Lower lobe of right lung (tissue), 2 donors: ENCODE results near the gene CDH2. TPM values are rescaled to one million over a fixed set of nuclear protein-coding genes. Genes with fewer than 3 reads are reported as not detected.

Source experiments
- ATAC-seq, 2 donors: fragments of 200-7000 bp; cut with Tn5 transposase; one replicate each; pipeline ENCODE4 v1.9.1; 2020 to 2022; ENCODE audit warnings: mild to moderate bottlenecking in 2 of 2, moderate library complexity in 2 of 2
- DNase-seq: peaks from one replicate; pipeline ENCODE4 v3.0.0-alpha.2; 2020
- H3K27ac ChIP-seq: fragments of 200-600 bp; one replicate; pipeline ENCODE4 v1.8.0; 2022
- H3K27me3 ChIP-seq: fragments of 200-600 bp; one replicate; pipeline ENCODE4 v1.8.0; 2022; ENCODE audit warnings: low read depth
- H3K36me3 ChIP-seq: fragments of 200-600 bp; one replicate; pipeline ENCODE4 v1.8.0; 2022; ENCODE audit warnings: mild to moderate bottlenecking
- H3K4me1 ChIP-seq: fragments of 200-600 bp; one replicate; pipeline ENCODE4 v1.8.0; 2022
- H3K4me3 ChIP-seq: fragments of 200-600 bp; one replicate; pipeline ENCODE4 v1.8.0; 2022; ENCODE audit warnings: mild to moderate bottlenecking
- H3K9me3 ChIP-seq: fragments of 200-600 bp; one replicate; pipeline ENCODE4 v1.8.0; 2022
- CTCF ChIP-seq: fragments of 200-600 bp; IDR thresholded peaks from one replicate; pipeline ENCODE4 v1.8.0; 2022; ENCODE audit warnings: antibody characterized with exemption, mild to moderate bottlenecking
- intact Hi-C: fragments of 100-400 bp; cut with DNase I; formaldehyde crosslinking; loops from one replicate; pipeline ENCODE4 v1.11.0; 2022
- total RNA-seq: library from RNA; stranded (reverse); fragmentation: NEBNext Ultra II Directional; extraction: Animal tissue kit (Norgen Biotek cat#: 25700); gene quantifications from one replicate; pipeline ENCODE4 v1.2.1, GENCODE V29; 2021
- donor health status: DM: no; HTN: yes; CAD: no; lungs with severe emphysema.

Gene CDH2
- total RNA-seq, 1 donor from 2014 or later, result 0.68 TPM

DNA sequence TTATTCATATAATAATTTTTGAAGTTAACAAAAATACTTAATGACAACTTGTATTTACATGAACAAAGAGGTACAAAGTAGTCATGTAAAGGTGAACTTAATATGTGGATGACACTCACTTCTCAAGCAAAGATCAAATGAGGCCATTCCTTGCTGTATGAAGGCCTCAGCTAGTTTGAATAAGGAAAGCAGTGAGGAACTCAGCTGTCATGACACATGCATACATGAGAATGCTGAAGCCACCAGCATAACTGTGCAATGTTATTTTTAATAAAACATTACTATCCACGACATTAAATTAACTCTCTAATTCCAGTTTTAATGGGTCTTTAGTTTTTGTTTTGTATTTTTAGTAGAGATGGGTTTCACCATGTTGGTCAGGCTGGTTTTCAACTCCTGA lies 102.9 kb downstream of the CDH2 start:
- no peaks in the 10 kb centered on the region for H3K4me1 ChIP-seq
- no peaks in the 10 kb centered on the region for H3K36me3 ChIP-seq
- no peak overlapping the region for H3K27ac ChIP-seq
- ATAC-seq (no peak), DNase-seq (no peak)
- TF ChIP-seq CTCF, result no peak
- no peaks in the 10 kb centered on the region for H3K9me3 ChIP-seq
- no peak overlapping the region for H3K4me3 ChIP-seq
- intact Hi-C loops, result no loop called here
- H3K27me3 ChIP-seq, result no peaks in the 10 kb centered on the region

DNA sequence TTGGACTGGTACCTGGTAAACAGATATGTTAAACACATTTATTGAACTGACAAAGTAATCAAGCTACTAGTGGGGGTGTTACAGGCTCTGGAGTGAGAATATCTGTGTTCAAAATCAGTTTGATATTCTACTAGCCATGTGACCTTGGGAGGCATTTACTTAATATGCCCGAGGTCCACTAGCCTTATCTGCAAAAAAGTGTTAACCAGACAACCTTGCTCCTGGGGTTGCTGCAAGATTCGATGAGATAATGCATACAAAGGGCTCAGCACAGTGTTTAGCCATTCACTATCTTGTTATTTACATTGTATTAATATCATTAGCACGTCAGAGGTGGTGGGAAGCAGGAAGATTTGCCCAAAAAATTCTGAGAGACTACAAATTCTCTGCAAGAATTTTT lies 103.3 kb downstream of the CDH2 start:
- Histone ChIP-seq H3K4me1 (no peaks in the 10 kb centered on the region), H3K27ac (no peak overlapping the region), H3K9me3 (no peaks in the 10 kb centered on the region), H3K27me3 (no peaks in the 10 kb centered on the region), H3K36me3 (no peaks in the 10 kb centered on the region), H3K4me3 (no peak overlapping the region)
- ATAC-seq (no peak), DNase-seq (no peak)
- intact Hi-C loops, result no loop called here
- no peak for TF ChIP-seq CTCF

GRCh38 chr18:28071199-28071598 lies 105.7 kb downstream of the CDH2 start:
- H3K4me1 ChIP-seq, result no peaks in the 10 kb centered on the region
- ATAC-seq (no peak), DNase-seq (no peak)
- no peaks in the 10 kb centered on the region for H3K9me3 ChIP-seq
- H3K27me3 ChIP-seq, result no peaks in the 10 kb centered on the region
- no peak overlapping the region for H3K27ac ChIP-seq
- H3K36me3 ChIP-seq, result no peaks in the 10 kb centered on the region
- no peak for TF ChIP-seq CTCF
- intact Hi-C loops, result no loop called here
- H3K4me3 ChIP-seq, result no peak overlapping the region

DNA sequence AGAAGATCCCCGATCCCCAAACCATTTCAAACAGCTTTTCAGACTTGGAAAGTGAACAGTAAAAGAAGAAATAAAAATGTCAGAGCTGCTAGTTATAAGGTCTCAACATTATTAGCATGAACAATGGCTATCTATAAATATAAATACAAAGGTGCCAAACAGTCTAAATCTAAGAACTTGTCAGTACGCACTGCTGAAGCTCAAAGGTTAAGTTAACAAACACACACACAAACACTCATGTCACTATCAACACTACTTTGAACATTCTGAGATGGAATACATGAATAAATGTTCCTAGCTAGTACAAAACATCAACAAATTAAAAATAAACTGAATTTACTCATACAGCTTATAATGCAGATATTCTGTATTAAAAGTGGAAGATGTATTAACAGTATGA lies 108.7 kb downstream of the CDH2 start:
- Histone ChIP-seq H3K27ac (no peak overlapping the region), H3K4me1 (no peaks in the 10 kb centered on the region), H3K4me3 (no peak overlapping the region), H3K36me3 (no peaks in the 10 kb centered on the region), H3K9me3 (no peaks in the 10 kb centered on the region), H3K27me3 (no peaks in the 10 kb centered on the region)
- TF ChIP-seq CTCF, result no peak
- DNase-seq (no peak), ATAC-seq (no peak)
- intact Hi-C loops, result no loop called here

DNA sequence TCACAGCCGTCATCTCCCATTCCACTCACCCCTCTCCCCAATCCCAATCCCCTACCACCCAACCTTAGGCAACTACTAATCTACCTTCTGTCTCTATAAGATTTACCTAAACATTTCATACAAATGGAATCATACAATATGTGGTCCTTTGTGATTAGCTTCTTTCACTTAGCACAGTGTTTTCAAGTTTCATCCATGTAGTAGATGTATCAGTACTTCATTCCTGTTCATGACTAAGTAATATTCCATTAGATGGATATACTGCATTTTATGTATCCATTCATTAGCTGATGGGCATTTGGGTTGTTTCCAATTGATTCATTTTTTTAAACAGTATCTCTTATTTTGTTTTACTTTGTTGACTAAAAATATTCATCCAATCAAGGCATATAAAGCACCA lies 109.6 kb downstream of the CDH2 start:
- no peaks in the 10 kb centered on the region for H3K9me3 ChIP-seq
- DNase-seq (no peak), ATAC-seq (no peak)
- H3K27me3 ChIP-seq, result no peaks in the 10 kb centered on the region
- H3K4me3 ChIP-seq, result no peak overlapping the region
- intact Hi-C loops, result no loop called here
- H3K36me3 ChIP-seq, result no peaks in the 10 kb centered on the region
- no peak for TF ChIP-seq CTCF
- no peaks in the 10 kb centered on the region for H3K4me1 ChIP-seq
- no peak overlapping the region for H3K27ac ChIP-seq

GRCh38 chr18:28065793-28066186 lies 111.1 kb downstream of the CDH2 start:
- TF ChIP-seq CTCF, result no peak
- intact Hi-C loops, result no loop called here
- ATAC-seq, result no peak
- Histone ChIP-seq H3K27ac (no peak overlapping the region), H3K4me1 (no peaks in the 10 kb centered on the region), H3K27me3 (no peaks in the 10 kb centered on the region), H3K36me3 (no peaks in the 10 kb centered on the region), H3K9me3 (no peaks in the 10 kb centered on the region), H3K4me3 (no peak overlapping the region)
- no peak for DNase-seq
